ENCODE measurements around the gene RREB1.

Gene RREB1

DNA sequence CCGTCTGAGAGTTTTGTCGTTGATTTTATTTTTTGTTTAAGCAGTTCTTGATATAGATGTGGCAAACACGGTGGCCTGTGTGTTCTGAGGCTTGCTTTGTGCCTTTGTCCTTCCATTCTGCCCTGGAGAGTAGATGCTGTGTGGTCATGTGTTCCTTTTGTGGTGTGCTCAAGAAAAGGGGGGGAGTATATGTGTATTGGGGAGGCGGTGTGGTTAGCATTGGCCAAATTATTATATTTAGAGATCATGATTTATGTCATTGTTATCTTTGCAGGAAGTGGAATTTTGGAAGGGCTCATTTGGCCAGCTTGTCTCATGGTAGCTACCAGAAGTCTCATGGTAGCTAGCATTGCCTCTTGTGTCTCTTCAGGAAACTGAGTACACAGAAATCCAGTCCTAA, 16.4 kb downstream of the RREB1 start:
- in situ Hi-C loops (cut with HindIII; ENCODE audit: low sequenced_read_pairs) = no loop called here

DNA sequence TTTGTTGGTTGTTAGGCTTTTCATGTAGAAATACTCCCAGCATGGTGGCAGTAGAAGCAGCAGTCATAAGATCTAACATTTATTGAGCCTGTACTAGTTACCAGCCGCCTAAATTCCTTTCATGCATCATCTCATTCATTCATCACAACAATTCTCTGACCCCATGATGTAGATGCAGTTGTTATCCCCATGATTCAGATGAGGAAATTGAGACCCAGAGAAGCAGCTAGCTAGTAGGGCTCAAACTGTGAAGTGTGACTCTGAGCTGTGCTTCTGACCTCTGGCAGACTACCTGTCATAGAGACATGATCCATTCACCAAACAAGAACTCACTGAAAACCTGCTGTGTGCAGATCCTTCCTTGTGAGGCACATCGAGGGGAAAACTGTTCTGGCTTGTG, 16.9 kb downstream of the RREB1 start:
- in situ Hi-C loops (cut with HindIII; ENCODE audit: low sequenced_read_pairs) = no loop called here

DNA sequence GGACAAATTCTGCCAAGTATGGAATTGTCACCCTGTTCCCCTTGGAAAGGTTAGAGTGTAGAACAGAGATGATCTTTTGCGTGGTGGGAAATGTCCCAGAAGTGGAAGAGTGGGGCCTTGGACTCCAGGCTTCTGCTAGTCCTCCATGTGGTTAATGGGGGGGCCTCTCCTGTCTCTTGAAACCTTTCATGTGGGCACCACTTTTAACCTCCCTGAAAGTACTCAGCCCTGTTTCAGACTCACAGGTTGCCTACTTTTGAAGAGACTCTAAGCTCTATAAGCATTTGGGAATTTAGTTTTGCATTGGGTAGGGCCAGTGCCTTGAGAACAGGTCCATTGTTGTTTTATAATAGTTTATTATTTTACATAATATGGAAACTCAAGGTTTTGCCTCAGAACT, 17.5 kb downstream of the RREB1 start:
- in situ Hi-C loops (cut with HindIII; ENCODE audit: low sequenced_read_pairs) = no loop called here

DNA sequence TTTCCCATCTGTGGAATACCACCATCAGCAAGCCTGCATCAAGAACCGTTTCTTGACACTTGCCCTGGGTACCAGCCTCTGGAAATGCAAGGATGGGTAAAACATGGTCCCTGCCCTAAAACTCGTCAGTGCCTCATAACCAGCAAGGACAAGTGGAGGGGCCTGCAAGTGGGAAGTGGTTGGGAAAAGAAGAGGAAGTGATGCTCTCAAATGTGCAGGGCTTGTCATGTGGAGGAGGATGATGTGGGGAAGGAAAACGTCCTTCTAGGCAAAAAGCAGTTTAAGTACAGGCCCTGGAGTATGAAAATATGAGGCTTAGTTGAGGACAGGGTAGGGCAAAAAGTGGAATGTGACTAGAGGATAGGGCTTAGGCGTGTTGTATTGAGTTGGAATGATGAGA, 19.0 kb downstream of the RREB1 start:
- in situ Hi-C loops (cut with HindIII; ENCODE audit: low sequenced_read_pairs) = no loop called here

DNA sequence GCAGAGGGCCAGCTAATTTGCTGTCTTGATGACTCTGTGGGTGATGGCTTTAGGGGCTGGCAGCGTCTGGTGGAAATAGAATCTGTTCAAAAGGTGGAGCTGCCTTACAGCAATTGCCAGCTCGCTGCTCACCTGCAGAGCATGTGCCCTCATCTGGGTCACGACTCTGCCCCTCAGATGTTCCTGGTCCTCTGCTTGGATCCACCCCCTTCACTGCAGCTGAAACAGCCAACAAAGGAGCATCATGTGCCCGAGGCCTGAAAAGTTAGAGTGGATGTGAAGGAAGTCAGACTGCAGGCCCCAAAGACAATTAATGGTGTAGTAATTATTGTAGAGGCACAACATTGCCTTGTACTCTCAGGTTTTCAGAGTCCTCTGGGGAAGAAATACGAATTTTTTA, 19.9 kb downstream of the RREB1 start:
- in situ Hi-C loops (cut with HindIII; ENCODE audit: low sequenced_read_pairs) = no loop called here

DNA sequence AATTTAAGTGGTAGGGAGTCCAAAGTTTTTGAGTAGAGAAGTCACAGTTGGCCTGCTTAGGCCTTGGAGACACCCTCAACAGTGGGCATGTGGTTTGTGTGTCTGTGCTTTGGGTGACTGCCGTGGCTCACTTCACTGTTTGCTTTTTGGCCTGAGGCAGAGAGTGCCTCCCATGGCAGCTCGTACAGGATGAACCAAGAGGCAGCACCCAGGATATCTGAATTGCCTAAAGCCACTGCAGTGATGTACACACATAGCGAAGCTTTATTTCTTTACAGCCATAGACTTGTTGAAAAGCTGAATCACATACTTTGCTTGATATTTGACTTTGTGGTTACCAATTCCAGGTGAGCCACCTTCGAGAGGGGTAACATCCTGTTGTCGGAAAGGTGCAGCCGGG, 21.6 kb downstream of the RREB1 start:
- in situ Hi-C loops (cut with HindIII; ENCODE audit: low sequenced_read_pairs) = no loop called here

DNA sequence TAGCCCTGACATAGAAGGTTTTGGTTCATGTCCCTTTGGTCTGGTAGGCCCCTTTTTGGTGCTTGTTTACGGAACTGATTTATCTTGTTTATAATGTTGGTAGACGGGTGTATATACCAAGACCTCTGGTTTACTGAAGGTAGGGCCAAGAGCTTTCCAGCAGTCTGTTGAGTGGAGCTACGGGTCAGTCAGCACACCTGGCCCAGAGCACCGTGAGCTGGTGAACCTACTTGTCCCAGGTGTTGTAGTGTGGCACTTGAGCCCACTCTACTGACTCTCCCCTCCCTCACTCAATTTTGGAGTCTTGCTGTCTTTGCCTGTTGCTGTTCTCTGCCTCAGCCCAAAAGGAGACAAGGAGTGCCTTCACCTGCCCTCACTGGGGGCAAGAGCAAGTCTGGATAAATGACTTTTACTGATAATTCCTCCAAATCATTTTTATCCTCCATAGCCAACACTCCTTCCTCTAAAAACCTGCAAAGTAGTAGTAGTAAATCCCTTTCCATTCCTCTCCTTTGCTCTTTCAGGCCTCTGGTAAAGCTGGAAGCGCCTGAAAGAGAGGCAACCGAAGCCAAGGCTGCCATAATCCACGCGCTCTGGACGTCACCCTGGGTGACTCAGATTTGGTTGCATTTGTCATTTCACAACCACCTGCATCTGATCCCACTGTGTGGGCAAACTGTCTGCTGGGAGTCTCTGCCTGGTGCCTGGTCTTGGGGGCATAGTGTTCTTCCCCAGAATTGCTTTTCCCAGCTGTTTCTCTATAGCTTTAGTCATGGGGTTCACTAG, 22.2 kb downstream of the RREB1 start:
- in situ Hi-C loops (cut with HindIII; ENCODE audit: low sequenced_read_pairs) = no loop called here

DNA sequence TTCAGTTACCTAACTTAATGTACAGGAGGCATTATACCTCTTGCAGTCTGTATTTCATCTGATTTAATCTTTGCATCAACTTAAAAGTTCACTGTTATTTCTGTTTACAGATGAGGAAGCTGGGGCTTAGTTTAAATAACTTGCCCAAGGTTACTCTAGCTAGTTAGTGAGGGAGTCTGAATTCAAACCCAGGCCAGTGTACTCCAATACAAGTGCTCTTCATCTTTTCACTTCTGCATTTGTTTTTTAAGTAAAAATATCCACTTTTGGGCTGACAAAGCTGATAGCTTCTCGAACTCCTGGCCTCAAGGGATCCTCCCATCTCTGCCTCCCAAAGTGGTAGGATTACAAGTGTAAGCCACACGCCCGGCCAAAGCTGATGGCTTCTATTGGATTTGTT, 23.6 kb downstream of the RREB1 start:
- in situ Hi-C loops (cut with HindIII; ENCODE audit: low sequenced_read_pairs) = no loop called here

DNA sequence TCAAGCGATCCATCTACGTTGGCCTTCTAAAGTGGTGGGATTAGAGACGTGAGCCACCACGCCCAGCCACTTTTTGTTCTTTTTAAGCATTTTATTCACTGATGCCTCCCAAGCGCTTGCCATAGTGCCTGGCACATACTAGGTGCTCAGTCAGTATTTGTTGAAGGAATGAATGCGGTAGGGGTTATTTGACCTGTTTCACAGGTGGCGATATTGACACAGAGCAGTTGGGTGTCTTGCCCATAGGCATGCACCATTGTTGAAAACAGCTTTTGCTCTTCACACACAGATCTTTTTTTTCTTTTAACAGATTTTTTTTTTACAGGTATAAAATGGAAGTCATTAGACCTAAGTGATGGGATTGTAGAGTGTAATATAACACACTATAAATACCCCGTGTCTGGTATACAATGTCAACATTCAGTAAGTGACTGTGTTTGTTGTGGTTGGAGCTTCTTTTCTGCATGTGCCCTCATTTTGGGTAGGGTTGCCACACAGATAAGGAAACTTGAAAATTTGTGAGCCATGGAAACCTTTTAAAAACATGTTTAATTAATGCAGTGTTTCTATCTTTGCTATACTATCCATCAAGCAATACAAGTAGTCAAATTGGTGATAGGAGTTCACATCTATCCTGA, 24.8 kb downstream of the RREB1 start:
- in situ Hi-C loops (cut with HindIII; ENCODE audit: low sequenced_read_pairs) = no loop called here

DNA sequence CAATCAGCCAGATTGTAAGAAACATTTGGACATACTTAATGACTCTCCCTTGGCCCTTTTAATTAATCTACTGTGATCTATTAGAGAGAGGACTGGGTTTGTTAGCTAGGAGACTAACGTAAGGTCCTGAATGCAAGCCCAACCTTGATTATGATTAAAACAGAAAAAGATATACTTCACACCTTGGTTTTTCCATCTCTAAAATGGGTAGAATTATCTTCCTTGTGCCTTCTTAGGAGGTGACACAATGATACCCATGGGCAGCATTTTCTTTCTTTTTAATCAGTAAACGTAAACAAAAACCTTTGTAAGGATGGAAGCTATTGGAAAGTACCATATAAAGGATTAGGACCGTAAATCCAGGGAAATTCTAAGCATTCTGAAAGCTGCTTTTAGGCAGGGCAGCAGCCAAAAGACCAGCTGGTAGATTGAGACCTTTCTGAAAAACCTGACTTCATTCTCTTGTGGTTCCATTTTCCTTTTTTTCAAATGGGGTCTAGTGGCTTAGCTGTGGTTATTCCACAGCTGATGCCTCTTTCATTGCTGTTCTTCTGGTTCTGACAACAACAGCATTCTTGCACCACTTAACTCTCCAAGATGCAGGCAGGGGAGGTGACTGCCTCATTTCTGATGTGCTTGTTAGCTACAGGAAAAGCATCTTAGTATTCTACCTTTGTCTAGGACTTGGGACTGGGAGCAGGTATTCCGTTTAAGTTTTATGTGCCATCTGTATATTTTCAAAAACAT, 27.4 kb downstream of the RREB1 start:
- in situ Hi-C loops (cut with HindIII; ENCODE audit: low sequenced_read_pairs) = no loop called here

DNA sequence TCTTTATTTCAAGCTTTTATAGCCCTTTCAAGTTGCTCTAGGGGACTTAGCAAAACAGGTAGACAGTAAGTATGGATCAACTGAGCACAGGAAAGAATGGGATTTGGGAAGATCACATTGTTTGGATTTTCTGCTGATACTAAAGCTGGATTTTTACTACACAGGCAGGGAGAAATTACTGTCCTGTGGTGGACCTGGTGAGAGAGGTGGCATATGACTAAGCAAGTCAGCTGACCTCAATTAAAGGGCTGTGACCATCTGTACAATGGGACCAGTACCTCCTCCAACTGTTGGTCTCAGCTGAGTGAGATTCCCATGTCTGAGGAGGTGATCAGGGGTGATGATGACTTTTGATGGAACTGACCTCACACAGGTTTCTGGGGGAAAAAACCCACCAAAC, 28.0 kb downstream of the RREB1 start:
- in situ Hi-C loops (cut with HindIII; ENCODE audit: low sequenced_read_pairs) = no loop called here

DNA sequence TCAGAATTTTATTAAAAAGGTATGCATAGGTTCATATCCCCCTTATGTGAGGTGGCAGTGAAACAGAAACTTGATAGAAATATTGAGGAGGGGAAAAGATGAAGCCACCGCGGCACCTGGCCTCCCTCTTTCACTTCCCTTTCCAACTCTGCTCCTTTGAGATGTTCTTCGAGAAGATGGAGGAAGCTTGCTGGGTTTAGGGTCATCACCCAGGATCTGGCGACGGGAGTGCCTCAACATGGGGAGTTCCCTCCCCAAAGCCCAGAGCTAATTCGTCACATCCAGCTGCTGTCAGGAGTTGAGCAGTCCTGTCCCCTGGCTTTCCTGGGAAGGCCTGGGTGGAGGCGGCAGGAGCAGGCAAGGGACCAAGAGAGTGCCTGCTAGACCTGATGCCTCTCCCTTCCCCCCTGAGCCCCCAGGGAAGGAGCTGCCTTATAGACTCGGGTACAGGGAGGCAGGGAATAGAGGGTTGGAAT, 29.1 kb downstream of the RREB1 start:
- in situ Hi-C loops (cut with HindIII; ENCODE audit: low sequenced_read_pairs) = no loop called here

DNA sequence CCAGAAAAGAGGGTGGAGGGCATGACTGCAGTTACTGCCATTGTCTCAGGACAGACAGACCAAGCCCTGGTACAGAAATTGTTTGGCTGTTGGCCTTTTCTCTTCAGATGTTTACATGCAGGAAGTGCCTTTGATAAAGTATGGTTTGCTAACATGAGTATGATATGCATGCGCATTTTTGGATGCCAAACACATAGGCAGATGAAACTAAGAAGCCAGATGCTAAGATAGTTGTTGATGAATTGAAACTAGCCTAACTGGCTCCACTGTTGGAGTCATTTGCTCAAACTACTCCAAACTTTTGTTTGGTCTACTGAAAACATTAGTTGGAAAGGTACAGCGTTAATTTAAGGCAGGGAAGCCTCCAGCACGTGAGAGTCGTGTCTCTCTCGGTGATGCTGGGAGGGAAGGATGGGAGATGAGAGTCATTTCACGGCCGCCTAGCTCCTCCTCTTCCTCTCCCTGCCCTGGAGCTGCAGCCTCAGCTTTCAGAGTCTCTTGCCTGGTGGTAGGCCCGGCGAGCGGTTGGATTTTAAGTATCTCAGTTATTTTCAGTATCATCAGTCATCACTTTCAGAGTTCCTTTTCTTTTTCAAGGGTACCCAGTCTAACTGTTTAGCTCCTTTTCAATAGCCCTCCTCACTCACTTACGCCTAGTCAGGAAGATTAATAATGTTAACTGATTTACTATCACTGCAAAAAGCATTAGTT, 29.7 kb downstream of the RREB1 start:
- in situ Hi-C loops (cut with HindIII; ENCODE audit: low sequenced_read_pairs) = no loop called here

DNA sequence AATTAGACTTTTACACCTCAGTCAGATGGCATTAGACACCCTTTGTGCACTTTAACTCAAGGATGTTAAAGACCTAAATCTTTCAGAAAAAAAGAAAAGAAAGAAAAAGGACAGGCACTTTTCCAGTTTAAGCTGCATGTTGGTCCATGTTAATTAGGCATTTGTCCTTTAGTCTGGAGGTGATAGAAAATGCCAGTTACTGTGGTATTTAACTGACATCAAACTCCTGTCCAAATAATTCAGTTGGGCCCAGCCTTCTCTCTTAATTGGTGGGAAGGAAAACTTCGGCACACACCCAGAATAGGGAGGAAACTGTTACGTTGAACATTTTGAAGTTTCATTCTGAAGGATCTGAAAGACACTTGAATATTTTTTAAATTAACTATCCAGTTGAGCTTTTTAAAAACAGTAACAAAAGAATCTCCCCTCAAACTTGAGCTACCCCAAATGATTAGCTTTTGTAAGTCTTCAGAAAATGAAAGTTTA, 30.3 kb downstream of the RREB1 start:
- in situ Hi-C loops (cut with HindIII; ENCODE audit: low sequenced_read_pairs) = no loop called here

DNA sequence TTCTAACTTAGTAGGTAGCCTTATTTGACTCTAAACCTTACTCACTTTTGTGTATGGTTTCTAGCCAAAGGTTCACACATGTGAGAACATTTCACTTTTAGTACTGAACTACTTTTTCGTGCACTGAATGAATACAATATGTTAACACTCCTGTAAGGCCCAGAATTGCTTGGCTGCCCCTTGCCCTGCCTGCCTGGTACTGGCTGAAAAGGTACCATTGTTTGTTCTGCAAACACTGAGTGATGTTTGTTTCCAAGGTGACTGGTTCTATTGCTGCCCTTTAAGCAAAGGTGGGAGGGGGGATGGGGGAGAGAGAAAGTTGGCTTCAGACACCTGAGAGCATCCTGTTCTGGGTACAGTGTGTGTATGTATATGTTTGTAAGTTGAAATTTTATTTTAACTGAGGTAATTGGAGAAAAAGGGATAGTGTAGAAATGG, 31.2 kb downstream of the RREB1 start:
- in situ Hi-C loops (cut with HindIII; ENCODE audit: low sequenced_read_pairs) = no loop called here

DNA sequence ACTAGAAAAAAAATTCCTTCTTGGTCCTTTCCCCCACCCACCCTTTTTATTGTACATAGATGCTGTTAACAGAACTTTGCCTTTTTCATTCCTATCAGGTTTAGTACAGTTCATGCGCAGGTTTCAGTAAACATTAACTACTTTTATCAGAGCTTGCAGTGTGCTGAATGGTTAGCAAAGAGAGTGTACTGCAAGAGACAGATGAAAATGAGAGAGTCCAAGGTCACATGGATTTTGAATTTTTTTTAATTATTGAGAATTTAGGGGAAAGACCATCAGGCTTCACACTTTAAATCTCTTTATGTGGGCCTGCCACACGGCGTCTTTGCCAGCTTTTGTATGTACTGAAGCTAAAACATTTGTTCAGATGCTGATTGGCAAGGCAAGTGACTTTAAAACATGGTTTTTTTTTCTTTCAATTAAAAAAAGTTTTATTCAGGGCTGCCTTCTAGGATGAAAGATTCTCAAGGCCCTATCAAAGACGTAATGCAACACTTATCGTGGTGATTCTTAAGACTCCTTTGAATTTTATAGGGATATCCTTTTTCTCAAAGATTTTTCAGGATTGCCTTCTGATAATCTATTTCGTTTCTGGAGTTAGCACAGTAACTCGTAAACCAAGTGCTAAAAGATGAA, 32.2 kb downstream of the RREB1 start:
- in situ Hi-C loops (cut with HindIII; ENCODE audit: low sequenced_read_pairs) = no loop called here

DNA sequence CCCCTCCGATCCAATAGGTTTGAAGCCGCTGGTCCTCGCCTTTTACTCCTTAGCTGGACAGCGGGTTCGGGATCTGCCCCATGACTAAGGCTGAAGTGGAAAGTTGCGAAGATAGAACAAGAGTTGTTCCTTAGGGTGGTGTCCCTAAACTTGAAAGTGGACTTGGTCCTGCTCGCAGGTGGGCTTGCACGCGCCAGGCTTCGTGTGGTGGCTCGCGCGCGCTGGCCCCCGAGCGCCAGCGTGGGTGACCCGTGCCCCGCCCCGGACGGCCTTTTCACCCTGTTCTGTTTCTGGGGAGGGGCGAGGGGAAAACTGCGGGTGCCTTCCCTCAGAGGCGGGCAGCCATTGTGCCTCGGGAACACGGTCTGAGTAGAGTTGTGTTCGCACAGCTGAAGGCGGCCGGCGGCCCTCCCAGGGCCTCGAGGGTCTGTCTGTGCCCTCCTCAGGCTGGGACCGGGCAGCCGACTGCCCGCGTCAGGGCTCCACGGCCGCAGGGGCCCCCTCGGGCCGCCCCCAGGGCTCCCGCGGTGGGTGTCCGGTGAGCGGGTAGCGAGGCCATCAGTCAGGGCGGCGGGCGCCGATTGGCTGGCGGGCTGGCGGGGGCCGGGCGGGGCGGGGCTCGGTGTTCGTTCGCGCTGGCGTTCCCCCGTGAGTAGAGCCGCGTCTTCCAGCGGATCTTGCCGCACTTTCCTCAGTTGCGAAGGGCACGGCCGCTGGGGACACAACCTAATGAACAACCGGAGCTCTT, 33.0 kb downstream of the RREB1 start:
- in situ Hi-C loops (cut with HindIII; ENCODE audit: low sequenced_read_pairs) = no loop called here

DNA sequence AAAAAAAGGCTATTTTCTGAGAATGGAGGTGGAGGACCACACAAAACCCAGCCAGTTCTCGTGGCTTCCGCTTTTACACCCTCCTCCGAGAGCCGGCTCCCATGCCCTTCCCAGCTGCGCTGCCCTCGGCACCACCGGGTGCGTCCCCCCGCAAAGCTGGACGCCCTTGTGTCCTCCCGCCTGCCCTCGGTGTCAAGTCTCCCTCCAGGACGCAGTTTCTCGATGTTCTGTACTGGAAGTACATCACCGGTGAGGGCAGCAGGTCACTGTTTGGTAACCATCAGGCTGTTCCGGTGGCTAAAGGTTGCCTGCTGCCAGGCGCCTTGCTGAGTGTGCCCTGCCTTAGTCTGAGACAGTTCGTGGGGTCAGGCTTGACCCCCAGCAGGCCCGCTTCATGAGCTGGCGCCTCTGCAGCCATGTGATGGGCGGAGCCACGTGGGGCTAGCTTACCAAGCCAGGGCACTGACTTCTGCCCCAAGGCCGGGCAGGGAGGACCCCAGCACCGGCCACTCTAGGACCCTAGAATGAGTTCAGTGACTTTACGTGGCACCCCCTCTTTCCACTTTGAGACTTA, 34.6 kb downstream of the RREB1 start:
- in situ Hi-C loops (cut with HindIII; ENCODE audit: low sequenced_read_pairs) = no loop called here

DNA sequence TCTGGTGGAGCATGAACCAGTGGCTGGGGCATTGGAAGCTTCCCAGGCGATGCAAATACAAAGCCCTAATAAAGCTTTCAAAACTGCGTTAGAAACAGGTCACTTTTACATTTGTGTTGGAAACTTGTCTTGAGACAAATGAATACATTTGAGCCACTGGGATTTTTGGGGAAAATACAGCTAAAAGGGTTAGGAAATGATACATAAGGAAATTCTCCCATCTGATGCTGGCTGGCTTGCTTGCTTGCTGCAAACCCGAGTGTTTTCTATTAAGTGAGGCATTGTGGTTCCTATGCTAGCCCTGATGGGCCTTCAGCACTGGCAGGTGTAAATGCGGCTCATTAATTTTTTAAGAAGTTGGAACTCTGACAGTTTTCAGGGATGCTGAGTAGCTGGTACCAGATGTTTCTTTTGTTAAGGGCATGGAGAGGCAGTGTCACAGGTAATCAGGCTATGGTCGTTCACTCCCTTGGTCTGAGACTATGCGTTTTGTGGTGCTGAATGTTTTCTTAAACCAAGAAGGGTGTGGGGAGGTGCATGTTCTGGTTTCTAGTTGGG, 35.2 kb downstream of the RREB1 start:
- in situ Hi-C loops (cut with HindIII; ENCODE audit: low sequenced_read_pairs) = no loop called here
